Fibroblast of lung (primary cell): ENCODE results near the gene RNF123. TPM values are rescaled to one million over a fixed set of nuclear protein-coding genes. Genes with fewer than 3 reads are reported as not detected.
"Not testable (repeated sequence)": the region's sequence is repeated elsewhere in the genome, so short reads cannot be mapped to it uniquely, and the experiment has no call there.

Experiments used
- DNase-seq, 2 donors: peaks; one replicate each; pipeline versions ENCODE4 v3.0.0 to v3.0.0-alpha.2; 2010; ENCODE audit warnings: low read depth in 2 of 2
- H2AFZ ChIP-seq: 2 replicates; pipeline ENCODE4 v1.5.1; 2012; ENCODE audit warnings: low read length, control low read depth, inconsistent platforms
- H3K27ac ChIP-seq: 2 replicates; pipeline ENCODE4 v1.5.1; 2011; ENCODE audit warnings: low read length, control low read depth; ENCODE audit not compliant: insufficient read depth
- H3K27me3 ChIP-seq: 2 replicates; pipeline ENCODE4 v1.5.1; 2011; ENCODE audit warnings: mild to moderate bottlenecking, low read length; ENCODE audit not compliant: control insufficient read depth, insufficient read depth
- H3K36me3 ChIP-seq: 2 replicates; pipeline ENCODE4 v1.5.1; 2011; ENCODE audit warnings: low read length; ENCODE audit not compliant: control insufficient read depth, insufficient read depth
- H3K4me1 ChIP-seq: 2 replicates; pipeline ENCODE4 v1.5.1; 2011; ENCODE audit warnings: low read length; ENCODE audit not compliant: control insufficient read depth, insufficient read depth; ENCODE audit errors: extremely low read depth
- H3K4me2 ChIP-seq: 2 replicates; pipeline ENCODE4 v1.5.1; 2011; ENCODE audit warnings: low read length, control low read depth; ENCODE audit not compliant: insufficient read depth; ENCODE audit errors: extremely low read depth
- H3K4me3 ChIP-seq, 4 experiments: fragments of 200-600 bp in 1 of 4; sonication (generic) in 1 of 4; replicated peaks in 1 of 4; 2 replicates each; pipeline ENCODE4 v1.5.1; 2011 to 2016; ENCODE audit warnings: low read length in 4 of 4, low read depth in 3 of 4, mild to moderate bottlenecking in 3 of 4, control low read depth in 2 of 4, inconsistent platforms in 1 of 4, mixed read lengths in 1 of 4; ENCODE audit not compliant: insufficient read depth in 1 of 4; ENCODE audit errors: control extremely low read depth in 1 of 4
- H3K79me2 ChIP-seq: 2 replicates; pipeline ENCODE4 v1.5.1; 2012; ENCODE audit warnings: mild to moderate bottlenecking, low read length, inconsistent platforms; ENCODE audit not compliant: control insufficient read depth, insufficient read depth
- H3K9ac ChIP-seq: 2 replicates; pipeline ENCODE4 v1.5.1; 2011; ENCODE audit warnings: mild to moderate bottlenecking, low read length, control low read depth; ENCODE audit not compliant: insufficient read depth
- H3K9me3 ChIP-seq: 2 replicates; pipeline ENCODE4 v1.5.1; 2012; ENCODE audit warnings: low read depth, low read length; ENCODE audit not compliant: control insufficient read depth, insufficient read depth
- H4K20me1 ChIP-seq: 2 replicates; pipeline ENCODE4 v1.5.1; 2011; ENCODE audit warnings: low read length; ENCODE audit not compliant: control insufficient read depth, insufficient read depth; ENCODE audit errors: extremely low read depth
- polyA plus RNA-seq, 2 donors: library from polyadenylated mRNA; depleted of rRNA in 1 of 2; stranded (reverse) in 1 of 2; unstranded in 1 of 2; fragments of >200 nt; gene quantifications; 2 replicates each; pipeline ENCODE4 v1.2.1, GENCODE V29; 2011 to 2012; ENCODE audit warnings: missing spikeins in 1 of 2
- total RNA-seq: library from RNA; depleted of rRNA; stranded (reverse); fragments of >200 nt; gene quantifications from 2 replicates; pipeline ENCODE4 v1.2.1, GENCODE V29; 2014

The RNF123 gene
- total and polyA plus RNA-seq, 2 donors (not counting 1 experiment from before 2014, with no cell fraction given) = 16.5 to 27.1 TPM

GRCh38 chr3:49690856-49691255 is 1.5 kb downstream of the RNF123 start:
- H3K36me3 ChIP-seq, H3K9ac ChIP-seq, H3K4me3 ChIP-seq, H2AFZ ChIP-seq, DNase-seq, H4K20me1 ChIP-seq, H3K27ac ChIP-seq, H3K4me1 ChIP-seq, H3K9me3 ChIP-seq, H3K27me3 ChIP-seq: not testable (repeated sequence)
- Histone ChIP-seq H3K4me2 (peak overlapping the region; percentile 25), H3K79me2 (peaks cover 13% of the 10 kb centered on the region)

GRCh38 chr3:49691481-49691880 is 2.1 kb downstream of the RNF123 start:
- not testable (repeated sequence) for H3K36me3 ChIP-seq, H3K27ac ChIP-seq, H3K4me3 ChIP-seq, H3K4me1 ChIP-seq, H4K20me1 ChIP-seq, H3K9me3 ChIP-seq, H3K9ac ChIP-seq, H3K27me3 ChIP-seq, H2AFZ ChIP-seq, DNase-seq, H3K4me2 ChIP-seq
- peaks cover 13% of the 10 kb centered on the region for H3K79me2 ChIP-seq

GRCh38 chr3:49694409-49695070 is 5.2 kb downstream of the RNF123 start:
- not testable (repeated sequence) for H3K4me3 ChIP-seq, H4K20me1 ChIP-seq, DNase-seq, H2AFZ ChIP-seq, H3K4me2 ChIP-seq, H3K9me3 ChIP-seq, H3K9ac ChIP-seq, H3K4me1 ChIP-seq, H3K36me3 ChIP-seq, H3K27ac ChIP-seq, H3K27me3 ChIP-seq
- peaks cover 13% of the 10 kb centered on the region for H3K79me2 ChIP-seq

- not testable (repeated sequence) for H3K4me2 ChIP-seq, H3K4me1 ChIP-seq, DNase-seq, H2AFZ ChIP-seq, H3K27ac ChIP-seq, H3K79me2 ChIP-seq, H4K20me1 ChIP-seq, H3K27me3 ChIP-seq, H3K4me3 ChIP-seq, H3K9ac ChIP-seq, H3K9me3 ChIP-seq, H3K36me3 ChIP-seq
Measured at GRCh38 chr3:49695350-49696015, 6.1 kb downstream of the RNF123 start.
